ENCODE measurements around the gene ESR2. TPM values are rescaled to one million over a fixed set of nuclear protein-coding genes. Genes with fewer than 3 reads are reported as not detected.

Gene ESR2
- polyA plus RNA-seq, 1 of the 3 experiments (the other 2 are of a cell fraction): 0.03 TPM

- H3K4me2 ChIP-seq: no peak overlapping the region
- H4K20me1 ChIP-seq (ENCODE audit: insufficient read depth): no peaks in the 10 kb centered on the region
- H2AFZ ChIP-seq (ENCODE audit: low read depth): no peak overlapping the region
- H3F3A ChIP-seq (replicated peaks; ENCODE audit: insufficient read depth): no peaks in the 10 kb centered on the region
- TF ChIP-seq POLR2AphosphoS5 (IDR thresholded peaks at IDR 0.05; ENCODE audit: low read depth, low read length) (no peak), CHD2 (IDR thresholded peaks at IDR 0.05; ENCODE audit: low read length, partially characterized antibody) (no peak), USF2 (IDR thresholded peaks at IDR 0.05; ENCODE audit: borderline replicate concordance, low read depth, low read length) (no peak)
- H3K4me3 ChIP-seq (ENCODE audit: low read depth in 2 of 2, low read length in 1 of 2): no peak overlapping the region
- 87% methylated on average over 15 of the region's 15 CpGs for WGBS (ENCODE audit: low lambda C conversion rate)
- no peaks in the 10 kb centered on the region for H3K9me3 ChIP-seq
- peaks cover 0 to 27% of the 10 kb centered on the region in 2 experiments for H3K36me3 ChIP-seq (replicated peaks in 1 of 2; ENCODE audit: control insufficient read depth in 1 of 2, insufficient read depth in 2 of 2, low read length in 1 of 2)
- POLR2A ChIA-PET: interaction anchor here (0.7 kb wide), 1 partner anchor 17 kb away, joined by 3 read pairs; no protein-coding TSS in a partner anchor
- no peaks in the 10 kb centered on the region for H3K27me3 ChIP-seq (ENCODE audit: insufficient read depth)
- peaks cover 0 to 16% of the 10 kb centered on the region in 2 experiments; a peak in 2 of 4 replicates for H3K4me1 ChIP-seq (ENCODE audit: control insufficient read depth in 1 of 2, insufficient read depth in 2 of 2, low read depth in 1 of 2, low read length in 1 of 2)
- no peaks in the 10 kb centered on the region for H3K9me2 ChIP-seq
- no peaks in the 10 kb centered on the region for H3K79me2 ChIP-seq (ENCODE audit: insufficient read depth)
- peak; percentile 29 for DNase-seq
- CTCF ChIA-PET: no interaction called here
- no peak overlapping the region for H3K9ac ChIP-seq
- H3K27ac ChIP-seq (ENCODE audit: low read depth in 2 of 2, low read length in 1 of 2): no peak overlapping the region; a peak in 1 of 4 replicates
Observed at GRCh38 chr14:64218344-64219240, 75.6 kb downstream of the ESR2 start.

- peaks cover 0 to 22% of the 10 kb centered on the region in 2 experiments for H3K36me3 ChIP-seq (replicated peaks in 1 of 2; ENCODE audit: control insufficient read depth in 1 of 2, insufficient read depth in 2 of 2, low read length in 1 of 2)
- no peak overlapping the region for H2AFZ ChIP-seq (ENCODE audit: low read depth)
- no peak overlapping the region for H3K4me3 ChIP-seq (ENCODE audit: low read depth in 2 of 2, low read length in 1 of 2)
- 76% methylated on average over 7 of the region's 7 CpGs for WGBS (ENCODE audit: low lambda C conversion rate)
- H4K20me1 ChIP-seq (ENCODE audit: insufficient read depth): no peaks in the 10 kb centered on the region
- CTCF ChIA-PET: interaction anchor here (1.1 kb wide), 1 partner anchor 17 kb away, joined by 3 read pairs; no protein-coding TSS in a partner anchor
- TF ChIP-seq MAX (IDR thresholded peaks at IDR 0.05; ENCODE audit: low read depth) (no peak), RCOR1 (IDR thresholded peaks at IDR 0.05; ENCODE audit: low read length) (0 out of 2 replicates have a peak, but pooled peaks have one; percentile 11), SIN3A (IDR thresholded peaks at IDR 0.05; ENCODE audit: borderline replicate concordance, low read depth, low read length) (no peak), GATA2 (CRISPR knock-in tag; IDR thresholded peaks at IDR 0.05) (peak; percentile 57), ELF1 (IDR thresholded peaks at IDR 0.05) (no peak), USF2 (IDR thresholded peaks at IDR 0.05; ENCODE audit: borderline replicate concordance, low read depth, low read length) (no peak), POLR2AphosphoS5 (IDR thresholded peaks at IDR 0.05; ENCODE audit: low read depth, low read length) (no peak), ZBTB33 (IDR thresholded peaks at IDR 0.05; ENCODE audit: borderline replicate concordance, low read depth) (no peak), GABPA (IDR thresholded peaks at IDR 0.05; ENCODE audit: low read depth) (no peak), SMC3 (IDR thresholded peaks at IDR 0.05; ENCODE audit: low read depth, low read length) (no peak), YY1 (IDR thresholded peaks at IDR 0.05; ENCODE audit: low read depth) (no peak), EZH2phosphoT487 (IDR thresholded peaks at IDR 0.05; ENCODE audit: borderline replicate concordance, low read depth) (no peak), TEAD4 (IDR thresholded peaks at IDR 0.05; ENCODE audit: borderline replicate concordance, insufficient read depth) (no peak), NRF1 (IDR thresholded peaks at IDR 0.05; ENCODE audit: low read depth, low read length) (no peak)
- peaks cover 2 to 16% of the 10 kb centered on the region in 2 experiments; a peak in 2 of 4 replicates for H3K4me1 ChIP-seq (ENCODE audit: control insufficient read depth in 1 of 2, insufficient read depth in 2 of 2, low read depth in 1 of 2, low read length in 1 of 2)
- H3K27ac ChIP-seq (ENCODE audit: low read depth in 2 of 2, low read length in 1 of 2): peak overlapping the region in 1 of 2 experiments; percentile 60; a peak in 2 of 4 replicates
- no peaks in the 10 kb centered on the region for H3F3A ChIP-seq (replicated peaks; ENCODE audit: insufficient read depth)
- POLR2A ChIA-PET: interaction anchor here (0.7 kb wide), 1 partner anchor 17 kb away, joined by 3 read pairs; no protein-coding TSS in a partner anchor
- no peaks in the 10 kb centered on the region for H3K27me3 ChIP-seq (ENCODE audit: insufficient read depth)
- H3K4me2 ChIP-seq: no peak overlapping the region
- no peaks in the 10 kb centered on the region for H3K9me2 ChIP-seq
- H3K9ac ChIP-seq: no peak overlapping the region
- H3K9me3 ChIP-seq: no peaks in the 10 kb centered on the region
- no peaks in the 10 kb centered on the region for H3K79me2 ChIP-seq (ENCODE audit: insufficient read depth)
- peak; percentile 62 for DNase-seq
Observed at GRCh38 chr14:64217834-64218233, 76.3 kb downstream of the ESR2 start.

Measured in SK-N-SH (cell line).